ENCODE results near the gene JPH2.

Gene JPH2

GRCh38 chr20:44210406-44211176, 23.6 kb upstream of the JPH2 start, which contains the start of gene OSER1:
TSS of gene OSER1 (minus strand) at chr20:44210771. CDS start at chr20:44206957, 3,814 bp downstream.
- TF ChIP-seq CTCF (conservative IDR thresholded peaks at IDR 0.05), result no peak
- peak; percentile 92 for TF ChIP-seq ZFX (IDR thresholded peaks at IDR 0.05)
- H3K27ac ChIP-seq, result peak within 1 kb of the TSS; percentile 97

- no peak for TF ChIP-seq CTCF (conservative IDR thresholded peaks at IDR 0.05)
- TF ChIP-seq ZFX (IDR thresholded peaks at IDR 0.05), result no peak
- peak overlapping the region; percentile 97 for H3K27ac ChIP-seq
Observed at GRCh38 chr20:44209686-44210405, 22.9 kb upstream of the JPH2 start.

GRCh38 chr20:44208770-44209169, 21.8 kb upstream of the JPH2 start:
- no peak for TF ChIP-seq CTCF (conservative IDR thresholded peaks at IDR 0.05)
- TF ChIP-seq ZFX (IDR thresholded peaks at IDR 0.05), result no peak
- no peak overlapping the region; the same call in 1 of the 2 replicates for H3K27ac ChIP-seq

- no peak for TF ChIP-seq ZFX (IDR thresholded peaks at IDR 0.05)
- TF ChIP-seq CTCF (conservative IDR thresholded peaks at IDR 0.05), result no peak
- no peak overlapping the region for H3K27ac ChIP-seq
Observed at GRCh38 chr20:44208165-44208564, 21.2 kb upstream of the JPH2 start.

GRCh38 chr20:44207126-44207723, 20.2 kb upstream of the JPH2 start:
- no peak overlapping the region for H3K27ac ChIP-seq
- TF ChIP-seq ZFX (IDR thresholded peaks at IDR 0.05) (no peak), CTCF (conservative IDR thresholded peaks at IDR 0.05) (no peak)

- TF ChIP-seq CTCF (conservative IDR thresholded peaks at IDR 0.05) (no peak), ZFX (IDR thresholded peaks at IDR 0.05) (no peak)
- H3K27ac ChIP-seq, result no peak overlapping the region
Observed at GRCh38 chr20:44206132-44206531, 19.1 kb upstream of the JPH2 start.

GRCh38 chr20:44204832-44205215, 17.8 kb upstream of the JPH2 start:
- peak overlapping the region; percentile 87 for H3K27ac ChIP-seq
- TF ChIP-seq ZFX (IDR thresholded peaks at IDR 0.05), result no peak
- TF ChIP-seq CTCF (conservative IDR thresholded peaks at IDR 0.05), result no peak

Data from C4-2B (cell line).